GM19468 (cell line): ENCODE measurements around the gene HOXB5.

ENCODE experiments used
- ATAC-seq: cut with Tn5 transposase; IDR thresholded peaks from one replicate; pipeline ENCODE4 v1.9.1; 2021; ENCODE audit warnings: mild to moderate bottlenecking, moderate library complexity, moderate number of reproducible peaks; ENCODE audit not compliant: unreplicated experiment; ENCODE audit errors: extremely low read depth

Gene HOXB5

GRCh38 chr17:48543854-48544348 is 49.7 kb downstream of the HOXB5 start:
- no peak for ATAC-seq

- ATAC-seq, result no peak
Observed at GRCh38 chr17:48543107-48543853, 50.3 kb downstream of the HOXB5 start.

GRCh38 chr17:48542698-48543106 is 50.9 kb downstream of the HOXB5 start:
- no peak for ATAC-seq

GRCh38 chr17:48542114-48542656 is 51.4 kb downstream of the HOXB5 start:
- no peak for ATAC-seq

- ATAC-seq, result no peak
Observed at GRCh38 chr17:48541577-48542113, 51.9 kb downstream of the HOXB5 start.
